ENCODE results near the gene CD40LG. TPM values are rescaled to one million over a fixed set of nuclear protein-coding genes. Genes with fewer than 3 reads are reported as not detected.

CD40LG gene
- total and polyA plus RNA-seq, 4 donors, result 0.13 to 0.19 (median 0.17) TPM; not detected in 1

- Histone ChIP-seq H3K27ac (ENCODE audit: low read depth in 1 of 2, low read length in 2 of 2) (no peak overlapping the region), H3K4me3 (ENCODE audit: low read depth in 1 of 3, low read length in 3 of 3) (no peak overlapping the region), H3K9me3 (ENCODE audit: control insufficient read depth in 4 of 4, low read length in 3 of 4) (no peaks in the 10 kb centered on the region), H3K36me3 (ENCODE audit: control insufficient read depth in 4 of 4, insufficient read depth in 3 of 4, low read depth in 1 of 4, low read length in 3 of 4) (no peaks in the 10 kb centered on the region), H3K27me3 (ENCODE audit: control insufficient read depth in 4 of 4, insufficient read depth in 4 of 4, low read length in 3 of 4) (peaks cover 0 to 6% (median 0%) of the 10 kb centered on the region in 4 donors), H3K9ac (ENCODE audit: low read depth in 1 of 2, low read length in 2 of 2) (no peak overlapping the region), H3K4me1 (ENCODE audit: control insufficient read depth in 4 of 4, insufficient read depth in 4 of 4, low read length in 3 of 4) (no peaks in the 10 kb centered on the region)
- DNase-seq (ENCODE audit: low spot score), result no peak
- TF ChIP-seq MAX (IDR thresholded peaks at IDR 0.05) (no peak), ATF3 (IDR thresholded peaks at IDR 0.05) (no peak), ZBTB33 (IDR thresholded peaks at IDR 0.05) (no peak), HNF4G (IDR thresholded peaks at IDR 0.05) (no peak), YY1 (IDR thresholded peaks at IDR 0.05) (no peak)
- 56% methylated on average over 1 of the region's 1 CpG for WGBS
Measured at GRCh38 chrX:136630881-136631280, 17.1 kb upstream of the CD40LG start.

- Histone ChIP-seq H3K27ac (ENCODE audit: low read depth in 1 of 2, low read length in 2 of 2) (no peak overlapping the region), H3K4me1 (ENCODE audit: control insufficient read depth in 4 of 4, insufficient read depth in 4 of 4, low read length in 3 of 4) (no peaks in the 10 kb centered on the region), H3K9ac (ENCODE audit: low read depth in 1 of 2, low read length in 2 of 2) (no peak overlapping the region), H3K9me3 (ENCODE audit: control insufficient read depth in 4 of 4, low read length in 3 of 4) (no peaks in the 10 kb centered on the region), H3K27me3 (ENCODE audit: control insufficient read depth in 4 of 4, insufficient read depth in 4 of 4, low read length in 3 of 4) (peaks cover 0 to 6% (median 0%) of the 10 kb centered on the region in 4 donors), H3K36me3 (ENCODE audit: control insufficient read depth in 4 of 4, insufficient read depth in 3 of 4, low read depth in 1 of 4, low read length in 3 of 4) (no peaks in the 10 kb centered on the region), H3K4me3 (ENCODE audit: low read depth in 1 of 3, low read length in 3 of 3) (no peak overlapping the region)
- no peak for TF ChIP-seq SP1 (IDR thresholded peaks at IDR 0.05)
- TF ChIP-seq TAF1 (conservative IDR thresholded peaks at IDR 0.05), result no peak
- no peak for TF ChIP-seq FOXA2 (IDR thresholded peaks at IDR 0.05)
- TF ChIP-seq YY1 (IDR thresholded peaks at IDR 0.05), result no peak
- TF ChIP-seq HNF4A (conservative IDR thresholded peaks at IDR 0.05), result no peak
- no peak for TF ChIP-seq ATF3 (IDR thresholded peaks at IDR 0.05)
- no peak for TF ChIP-seq GABPA (IDR thresholded peaks at IDR 0.05 in 1 of 2, conservative IDR thresholded peaks at IDR 0.05 in 1 of 2)
- no peak for TF ChIP-seq MAX (IDR thresholded peaks at IDR 0.05)
- no peak for TF ChIP-seq JUND (IDR thresholded peaks at IDR 0.05)
- no peak for TF ChIP-seq NR2F2 (IDR thresholded peaks at IDR 0.05)
- no peak for TF ChIP-seq HNF4G (IDR thresholded peaks at IDR 0.05)
- TF ChIP-seq RXRA (IDR thresholded peaks at IDR 0.05), result no peak
- TF ChIP-seq EGR1 (IDR thresholded peaks at IDR 0.05; ENCODE audit: low read depth in 2 of 2), result no peak
- TF ChIP-seq CTCF (IDR thresholded peaks at IDR 0.05; ENCODE audit: low read depth, low read length, missing input control), result no peak
- no peak for TF ChIP-seq REST (IDR thresholded peaks at IDR 0.05)
- TF ChIP-seq FOXA1 (IDR thresholded peaks at IDR 0.05), result no peak
- no peak for DNase-seq (ENCODE audit: low spot score)
- 77% methylated on average over 6 of the region's 6 CpGs for WGBS
Measured at GRCh38 chrX:136635235-136635634, 12.7 kb upstream of the CD40LG start.
